Measurements from ENCODE around the gene SLFN12.

GRCh38 chr17:35448214-35448898 lies 16.1 kb upstream of the SLFN12 start, which contains the start of gene SLFN13:
- TF ChIP-seq EZH2 (IDR thresholded peaks at IDR 0.05) (no peak), POLR2AphosphoS5 (IDR thresholded peaks at IDR 0.05; ENCODE audit: borderline replicate concordance, low read depth, low read length) (no peak)

Measured in SK-N-MC (cell line).